Lower lobe of right lung (tissue), 2 donors: Measurements from ENCODE around the gene MACROD2. TPM values are rescaled to one million over a fixed set of nuclear protein-coding genes. Genes with fewer than 3 reads are reported as not detected.
"Not testable (repeated sequence)": the region's sequence is repeated elsewhere in the genome, so short reads cannot be mapped to it uniquely, and the experiment has no call there.

ENCODE experiments used
- ATAC-seq, 2 donors: fragments of 200-7000 bp; cut with Tn5 transposase; one replicate each; pipeline ENCODE4 v1.9.1; 2020 to 2022; ENCODE audit warnings: mild to moderate bottlenecking in 2 of 2, moderate library complexity in 2 of 2
- DNase-seq: peaks from one replicate; pipeline ENCODE4 v3.0.0-alpha.2; 2020
- H3K27ac ChIP-seq: fragments of 200-600 bp; one replicate; pipeline ENCODE4 v1.8.0; 2022
- H3K27me3 ChIP-seq: fragments of 200-600 bp; one replicate; pipeline ENCODE4 v1.8.0; 2022; ENCODE audit warnings: low read depth
- H3K36me3 ChIP-seq: fragments of 200-600 bp; one replicate; pipeline ENCODE4 v1.8.0; 2022; ENCODE audit warnings: mild to moderate bottlenecking
- H3K4me1 ChIP-seq: fragments of 200-600 bp; one replicate; pipeline ENCODE4 v1.8.0; 2022
- H3K4me3 ChIP-seq: fragments of 200-600 bp; one replicate; pipeline ENCODE4 v1.8.0; 2022; ENCODE audit warnings: mild to moderate bottlenecking
- H3K9me3 ChIP-seq: fragments of 200-600 bp; one replicate; pipeline ENCODE4 v1.8.0; 2022
- CTCF ChIP-seq: fragments of 200-600 bp; IDR thresholded peaks from one replicate; pipeline ENCODE4 v1.8.0; 2022; ENCODE audit warnings: antibody characterized with exemption, mild to moderate bottlenecking
- intact Hi-C: fragments of 100-400 bp; cut with DNase I; formaldehyde crosslinking; loops from one replicate; pipeline ENCODE4 v1.11.0; 2022
- total RNA-seq: library from RNA; stranded (reverse); fragmentation: NEBNext Ultra II Directional; extraction: Animal tissue kit (Norgen Biotek cat#: 25700); gene quantifications from one replicate; pipeline ENCODE4 v1.2.1, GENCODE V29; 2021
- donor health status: DM: no; HTN: yes; CAD: no; lungs with severe emphysema.

Gene MACROD2
- total RNA-seq, 1 donor from 2014 or later = 73.0 TPM

- no peaks in the 10 kb centered on the region for H3K9me3 ChIP-seq
- H3K36me3 ChIP-seq = no peaks in the 10 kb centered on the region
- intact Hi-C loops = no loop called here
- no peaks in the 10 kb centered on the region for H3K4me1 ChIP-seq
- H3K4me3 ChIP-seq = no peak overlapping the region
- no peaks in the 10 kb centered on the region for H3K27me3 ChIP-seq
- no peak overlapping the region for H3K27ac ChIP-seq
- ATAC-seq (no peak), DNase-seq (no peak)
- no peak for TF ChIP-seq CTCF
Measured at GRCh38 chr20:15976047-15976736, 1980.9 kb downstream of the MACROD2 start.

- TF ChIP-seq CTCF = no peak
- no peaks in the 10 kb centered on the region for H3K36me3 ChIP-seq
- H3K9me3 ChIP-seq = no peaks in the 10 kb centered on the region
- no peaks in the 10 kb centered on the region for H3K27me3 ChIP-seq
- no peak for DNase-seq
- no peak overlapping the region for H3K27ac ChIP-seq
- intact Hi-C loops = no loop called here
- ATAC-seq = no peak
- H3K4me3 ChIP-seq = no peak overlapping the region
- no peaks in the 10 kb centered on the region for H3K4me1 ChIP-seq
Measured at GRCh38 chr20:15977026-15977425, 1981.7 kb downstream of the MACROD2 start.

GRCh38 chr20:15977758-15978157 is 1982.4 kb downstream of the MACROD2 start:
- Histone ChIP-seq H3K4me3 (no peak overlapping the region), H3K27ac (no peak overlapping the region), H3K36me3 (no peaks in the 10 kb centered on the region), H3K27me3 (no peaks in the 10 kb centered on the region), H3K4me1 (no peaks in the 10 kb centered on the region), H3K9me3 (no peaks in the 10 kb centered on the region)
- DNase-seq (no peak), ATAC-seq (no peak)
- intact Hi-C loops = no loop called here
- TF ChIP-seq CTCF = no peak

- H3K27ac ChIP-seq, H3K36me3 ChIP-seq, ATAC-seq, H3K9me3 ChIP-seq, intact Hi-C loops, H3K4me1 ChIP-seq, H3K27me3 ChIP-seq, H3K4me3 ChIP-seq, DNase-seq: not testable (repeated sequence)
Measured at GRCh38 chr20:15985494-15986368, 1990.4 kb downstream of the MACROD2 start.

GRCh38 chr20:15986690-15987089 is 1991.4 kb downstream of the MACROD2 start:
- ATAC-seq (no peak), DNase-seq (no peak)
- H3K4me3 ChIP-seq = no peak overlapping the region
- H3K36me3 ChIP-seq = no peaks in the 10 kb centered on the region
- H3K27ac ChIP-seq = no peak overlapping the region
- no peaks in the 10 kb centered on the region for H3K27me3 ChIP-seq
- intact Hi-C loops = no loop called here
- H3K4me1 ChIP-seq = no peaks in the 10 kb centered on the region
- TF ChIP-seq CTCF = no peak
- no peaks in the 10 kb centered on the region for H3K9me3 ChIP-seq

GRCh38 chr20:15991279-15991678 is 1996.0 kb downstream of the MACROD2 start:
- Histone ChIP-seq H3K36me3 (no peaks in the 10 kb centered on the region), H3K9me3 (peaks cover 1% of the 10 kb centered on the region), H3K4me3 (no peak overlapping the region), H3K4me1 (no peaks in the 10 kb centered on the region), H3K27me3 (no peaks in the 10 kb centered on the region), H3K27ac (no peak overlapping the region)
- no peak for TF ChIP-seq CTCF
- intact Hi-C loops = no loop called here
- DNase-seq (no peak), ATAC-seq (no peak)
